GM18526 (cell line): ENCODE results near the gene FBXO9.

Experiments used
- POLR2A ChIP-seq: IDR thresholded peaks from 3 replicates; pipeline ENCODE4 v1.6.1; 2011; ENCODE audit not compliant: insufficient read length; ENCODE audit errors: extremely low read depth

Gene FBXO9

GRCh38 chr6:53064726-53065265 lies 408 bp upstream of the FBXO9 start:
- TF ChIP-seq POLR2A = no peak

GRCh38 chr6:53066077-53066417 lies 843 bp downstream of the FBXO9 start:
- no peak for TF ChIP-seq POLR2A

- no peak for TF ChIP-seq POLR2A
Measured at GRCh38 chr6:53066874-53067706, 1.9 kb downstream of the FBXO9 start.

- no peak for TF ChIP-seq POLR2A
Measured at GRCh38 chr6:53067849-53068361, 2.7 kb downstream of the FBXO9 start.

- no peak for TF ChIP-seq POLR2A
Measured at GRCh38 chr6:53069427-53069826, 4.2 kb downstream of the FBXO9 start.

- no peak for TF ChIP-seq POLR2A
Measured at GRCh38 chr6:53070806-53071205, 5.6 kb downstream of the FBXO9 start.

GRCh38 chr6:53074347-53074746 lies 9.1 kb downstream of the FBXO9 start:
- TF ChIP-seq POLR2A = no peak

- TF ChIP-seq POLR2A = no peak
Measured at GRCh38 chr6:53080813-53081212, 15.6 kb downstream of the FBXO9 start.

- TF ChIP-seq POLR2A = no peak
Measured at GRCh38 chr6:53086302-53086701, 21.1 kb downstream of the FBXO9 start.

GRCh38 chr6:53089948-53090347 lies 24.7 kb downstream of the FBXO9 start:
- TF ChIP-seq POLR2A = no peak

GRCh38 chr6:53090576-53090975 lies 25.4 kb downstream of the FBXO9 start:
- no peak for TF ChIP-seq POLR2A

GRCh38 chr6:53095270-53095669 lies 30.1 kb downstream of the FBXO9 start:
- no peak for TF ChIP-seq POLR2A

GRCh38 chr6:53095716-53096115 lies 30.5 kb downstream of the FBXO9 start:
- no peak for TF ChIP-seq POLR2A

GRCh38 chr6:53100561-53100960 lies 35.4 kb downstream of the FBXO9 start:
- TF ChIP-seq POLR2A = no peak

GRCh38 chr6:53101006-53101405 lies 35.8 kb downstream of the FBXO9 start:
- no peak for TF ChIP-seq POLR2A

- TF ChIP-seq POLR2A = no peak
Measured at GRCh38 chr6:53103993-53104675, 38.9 kb downstream of the FBXO9 start.
